Stomach (tissue), 9 donors: ENCODE measurements around the gene RSRP1. TPM values are rescaled to one million over a fixed set of nuclear protein-coding genes. Genes with fewer than 3 reads are reported as not detected.
A peak's percentile ranks its signal among the peaks of the same experiment; 100 is the strongest.

ENCODE experiments used
- DNase-seq, 2 donors: peaks; one replicate each; pipeline versions ENCODE4 v3.0.0 to v3.0.0-alpha.2; 2013 to 2019
- H3K27ac ChIP-seq, 5 donors: fragments of 200-600 bp in 4 of 5; sonication (generic) in 4 of 5; one replicate each; pipeline ENCODE4 v1.5.1; 2013 to 2019; ENCODE audit warnings: mild to moderate bottlenecking in 1 of 5, moderate library complexity in 1 of 5
- H3K27me3 ChIP-seq, 3 donors: fragments of 200-600 bp; sonication (generic); one replicate each; pipeline ENCODE4 v1.5.1; 2017 to 2019; ENCODE audit warnings: mixed run types in 1 of 3
- H3K36me3 ChIP-seq, 4 donors: fragments of 200-600 bp; sonication (generic); 1 replicate in 3 of 4; 2 replicates in 1 of 4; pipeline ENCODE4 v1.5.1; 2016 to 2019
- H3K4me1 ChIP-seq, 4 donors: fragments of 200-600 bp; sonication (generic); one replicate each; pipeline ENCODE4 v1.5.1; 2016 to 2019
- H3K4me3 ChIP-seq, 4 donors: fragments of 200-600 bp; sonication (generic) in 3 of 4; one replicate each; pipeline ENCODE4 v1.5.1; 2016 to 2019; ENCODE audit warnings: mild to moderate bottlenecking in 1 of 4
- H3K9me3 ChIP-seq, 4 donors: fragments of 200-600 bp; sonication (generic); one replicate each; pipeline ENCODE4 v1.5.1; 2016 to 2019
- EP300 ChIP-seq: sonication (generic); formaldehyde crosslinking; IDR thresholded peaks from one replicate; pipeline ENCODE4 v1.6.1; 2017; ENCODE audit warnings: antibody characterized with exemption
- POLR2A ChIP-seq, 4 donors: fragments of 450-650 bp; IDR thresholded peaks; one replicate each; pipeline ENCODE4 v1.6.1; 2016; ENCODE audit warnings: antibody characterized with exemption in 4 of 4, control low read depth in 2 of 4, mild to moderate bottlenecking in 1 of 4, moderate library complexity in 1 of 4
- POLR2AphosphoS5 ChIP-seq, 3 donors: sonication (generic); formaldehyde crosslinking; IDR thresholded peaks; one replicate each; pipeline ENCODE4 v1.6.1; 2016; ENCODE audit warnings: antibody characterized with exemption in 3 of 3
- WGBS, 5 donors: extraction: QIAGEN DNeasy Blood & Tissue Kit in 3 of 5; methylation state at CpG; one replicate each; pipeline versions ENCODE4 v1.1.5 to v1.1.7; 2013 to 2018; 5-methylcytosine and 5-hydroxymethylcytosine counted together
- intact Hi-C: fragments of 100-400 bp; cut with DNase I; formaldehyde crosslinking; loops from one replicate; pipeline ENCODE4 v1.15.1; 2023; ENCODE audit warnings: low total_unique reads
- polyA plus RNA-seq, 3 donors: library from polyadenylated mRNA; stranded (reverse); fragments of 200-250 nt; gene quantifications; one replicate each; pipeline ENCODE4 v1.2.3, GENCODE V29; 2013
- total RNA-seq, 5 donors: library from RNA; depleted of rRNA; stranded (reverse); fragments of >200 nt; gene quantifications; one replicate each; pipeline versions ENCODE4 v1.1.0 to v1.2.3, GENCODE V29; 2014 to 2016
- TF ChIP-seq, protein P1 (sequence below), 7 experiments: fragments of 450-650 bp in 4 of 7; fragments of 200-600 bp in 3 of 7; sonication (generic) in 3 of 7; IDR thresholded peaks; one replicate each; pipeline ENCODE4 v1.5.1; 2016 to 2019; ENCODE audit warnings: antibody characterized with exemption in 7 of 7, control low read depth in 2 of 7, mild to moderate bottlenecking in 1 of 7
- donor health status: healthy with polysubstance abuse.
- donor health status: Bipolar disorder and iron deficiency.
- donor health status: healthy.

Gene RSRP1
- total and polyA plus RNA-seq, 8 donors = 12.8 to 476 (median 151) TPM

DNA sequence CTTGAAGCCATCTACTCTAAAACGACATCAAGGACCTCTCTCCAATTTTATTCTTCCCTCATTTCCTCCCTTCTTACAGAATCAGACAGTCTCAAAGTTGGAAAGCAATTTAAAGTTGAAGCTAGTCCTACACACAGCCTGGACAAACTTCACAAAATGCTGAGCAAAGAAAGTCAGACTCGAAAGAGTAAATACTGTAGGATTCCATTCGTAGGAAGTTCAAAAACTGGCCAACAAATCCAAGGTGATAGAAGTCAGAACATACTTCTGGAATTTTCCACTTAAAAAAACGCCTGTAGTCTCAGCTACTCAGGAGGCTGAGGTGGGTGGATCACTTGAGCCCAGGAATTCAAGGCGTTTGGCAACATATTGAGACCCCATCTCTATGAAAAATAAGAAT lies 34.5 kb downstream of the RSRP1 start:
- H3K9me3 ChIP-seq = no peaks in the 10 kb centered on the region
- TF ChIP-seq, protein P1, sequence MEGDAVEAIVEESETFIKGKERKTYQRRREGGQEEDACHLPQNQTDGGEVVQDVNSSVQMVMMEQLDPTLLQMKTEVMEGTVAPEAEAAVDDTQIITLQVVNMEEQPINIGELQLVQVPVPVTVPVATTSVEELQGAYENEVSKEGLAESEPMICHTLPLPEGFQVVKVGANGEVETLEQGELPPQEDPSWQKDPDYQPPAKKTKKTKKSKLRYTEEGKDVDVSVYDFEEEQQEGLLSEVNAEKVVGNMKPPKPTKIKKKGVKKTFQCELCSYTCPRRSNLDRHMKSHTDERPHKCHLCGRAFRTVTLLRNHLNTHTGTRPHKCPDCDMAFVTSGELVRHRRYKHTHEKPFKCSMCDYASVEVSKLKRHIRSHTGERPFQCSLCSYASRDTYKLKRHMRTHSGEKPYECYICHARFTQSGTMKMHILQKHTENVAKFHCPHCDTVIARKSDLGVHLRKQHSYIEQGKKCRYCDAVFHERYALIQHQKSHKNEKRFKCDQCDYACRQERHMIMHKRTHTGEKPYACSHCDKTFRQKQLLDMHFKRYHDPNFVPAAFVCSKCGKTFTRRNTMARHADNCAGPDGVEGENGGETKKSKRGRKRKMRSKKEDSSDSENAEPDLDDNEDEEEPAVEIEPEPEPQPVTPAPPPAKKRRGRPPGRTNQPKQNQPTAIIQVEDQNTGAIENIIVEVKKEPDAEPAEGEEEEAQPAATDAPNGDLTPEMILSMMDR (IDR thresholded peaks at IDR 0.05) = no peak
- TF ChIP-seq POLR2AphosphoS5 (IDR thresholded peaks at IDR 0.05) = no peak
- no peak for TF ChIP-seq EP300
- TF ChIP-seq POLR2A (IDR thresholded peaks at IDR 0.05) = no peak
- intact Hi-C loops = no loop called here
- peaks cover 0 to 16% (median 0%) of the 10 kb centered on the region in 3 donors for H3K27me3 ChIP-seq
- 40 to 52% (median 47%) methylated on average over 5 of the region's 5 CpGs for WGBS, 5 donors
- no peaks in the 10 kb centered on the region for H3K36me3 ChIP-seq
- H3K4me3 ChIP-seq = no peak overlapping the region
- H3K4me1 ChIP-seq = no peaks in the 10 kb centered on the region
- no peak for DNase-seq
- no peak overlapping the region for H3K27ac ChIP-seq

DNA sequence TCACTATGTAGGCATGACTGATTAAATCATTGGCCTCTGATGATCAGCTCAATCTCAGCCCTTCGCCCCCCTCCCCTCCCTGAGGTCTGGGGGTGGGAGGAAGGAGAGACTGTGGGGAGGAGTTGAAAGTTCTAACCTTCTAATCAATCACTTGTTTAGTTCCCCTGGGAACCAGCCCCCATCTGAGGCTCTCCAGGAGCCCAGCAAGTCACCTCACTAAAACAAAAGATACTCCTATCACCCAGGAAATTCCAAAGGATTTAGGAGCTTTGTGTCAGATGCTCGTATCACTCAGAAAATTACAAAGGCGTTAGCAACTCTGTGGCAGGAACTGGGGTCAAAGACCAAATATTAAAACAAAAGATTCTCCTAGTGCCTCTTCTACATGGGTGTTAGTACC lies 36.5 kb downstream of the RSRP1 start:
- DNase-seq = peak in 1 of 2 donors; percentile 8
- no peaks in the 10 kb centered on the region for H3K4me1 ChIP-seq
- H3K4me3 ChIP-seq = no peak overlapping the region
- intact Hi-C loops = no loop called here
- no peaks in the 10 kb centered on the region for H3K36me3 ChIP-seq
- H3K9me3 ChIP-seq = no peaks in the 10 kb centered on the region
- 36 to 51% (median 39%) methylated on average over 3 of the region's 3 CpGs for WGBS, 5 donors
- no peak overlapping the region for H3K27ac ChIP-seq
- TF ChIP-seq, protein P1 (IDR thresholded peaks at IDR 0.05) = no peak
- TF ChIP-seq POLR2A (IDR thresholded peaks at IDR 0.05) = no peak
- TF ChIP-seq POLR2AphosphoS5 (IDR thresholded peaks at IDR 0.05) = no peak
- TF ChIP-seq EP300 = no peak
- peaks cover 0 to 16% (median 0%) of the 10 kb centered on the region in 3 donors for H3K27me3 ChIP-seq

DNA sequence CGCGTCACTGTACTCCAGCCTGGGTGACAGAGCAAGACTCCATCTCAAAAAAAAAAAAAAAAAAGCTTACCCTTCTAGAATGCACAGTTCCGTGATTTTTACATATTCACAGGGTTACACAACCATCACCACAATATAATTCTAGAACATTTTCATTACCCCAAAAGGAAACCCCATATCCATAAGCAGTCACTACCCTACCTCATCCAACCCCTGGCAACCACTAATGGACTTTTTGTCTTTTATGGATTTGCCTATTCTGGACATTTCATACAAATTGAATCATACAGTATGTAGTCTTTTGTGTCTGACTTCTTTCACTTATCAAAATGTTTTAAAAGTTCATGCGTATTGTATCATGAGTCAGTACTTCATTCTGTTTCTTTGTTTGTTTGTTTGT lies 37.7 kb downstream of the RSRP1 start:
- no peak for DNase-seq
- Histone ChIP-seq H3K9me3 (no peaks in the 10 kb centered on the region), H3K27ac (no peak overlapping the region), H3K27me3 (peaks cover 0 to 16% (median 0%) of the 10 kb centered on the region in 3 donors), H3K4me3 (no peak overlapping the region), H3K36me3 (no peaks in the 10 kb centered on the region), H3K4me1 (no peaks in the 10 kb centered on the region)
- 82 to 88% (median 86%) methylated on average over 4 of the region's 4 CpGs for WGBS, 5 donors
- intact Hi-C loops = loop anchor here (10.0 kb wide), 2 partner anchors 275 to 345 kb away; partner anchors contain the start of gene RUNX3
- TF ChIP-seq POLR2A (IDR thresholded peaks at IDR 0.05) = no peak

DNA sequence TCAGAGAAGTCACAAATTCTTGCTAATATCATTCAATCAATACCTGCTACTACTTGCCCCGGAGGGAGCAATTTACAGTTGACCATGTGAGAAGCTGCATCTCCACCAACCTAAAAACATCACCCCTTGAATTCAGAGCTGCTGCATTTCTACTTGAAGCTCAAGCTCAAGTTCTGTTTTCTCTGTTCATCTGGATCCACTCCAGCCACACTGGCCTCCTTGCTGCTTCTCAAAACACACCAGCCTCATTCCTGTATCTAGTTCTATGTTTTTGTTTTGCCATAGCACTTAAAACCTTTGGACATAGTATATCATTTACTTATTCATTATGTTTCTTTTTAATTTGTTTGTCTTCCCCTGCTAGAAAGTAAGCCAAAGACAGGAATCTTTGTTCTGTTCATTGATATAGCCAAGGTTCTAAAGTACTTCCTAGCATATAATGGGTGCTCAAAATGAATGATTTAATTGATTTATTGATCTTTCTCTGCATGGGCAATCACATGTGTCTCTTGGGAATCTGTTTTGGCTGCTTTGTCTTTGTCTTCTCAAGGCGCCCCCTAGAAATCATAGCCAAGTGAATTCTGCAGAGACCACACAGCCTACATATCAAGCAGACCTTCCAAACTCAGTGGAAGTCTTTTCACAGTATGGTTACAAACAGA lies 38.6 kb downstream of the RSRP1 start:
- H3K27me3 ChIP-seq = peaks cover 0 to 16% (median 0%) of the 10 kb centered on the region in 3 donors
- no peaks in the 10 kb centered on the region for H3K4me1 ChIP-seq
- no peak overlapping the region for H3K4me3 ChIP-seq
- WGBS, 5 donors = 54 to 75% (median 71%) methylated on average over 2 of the region's 2 CpGs
- no peak overlapping the region for H3K27ac ChIP-seq
- no peaks in the 10 kb centered on the region for H3K36me3 ChIP-seq
- intact Hi-C loops = loop anchor here (10.0 kb wide), 2 partner anchors 274 to 344 kb away; partner anchors contain the start of gene RUNX3
- H3K9me3 ChIP-seq = no peaks in the 10 kb centered on the region
- DNase-seq = no peak
- TF ChIP-seq POLR2A (IDR thresholded peaks at IDR 0.05) (no peak), POLR2AphosphoS5 (IDR thresholded peaks at IDR 0.05) (no peak), EP300 (no peak)
- TF ChIP-seq, protein P1 (IDR thresholded peaks at IDR 0.05) = no peak

DNA sequence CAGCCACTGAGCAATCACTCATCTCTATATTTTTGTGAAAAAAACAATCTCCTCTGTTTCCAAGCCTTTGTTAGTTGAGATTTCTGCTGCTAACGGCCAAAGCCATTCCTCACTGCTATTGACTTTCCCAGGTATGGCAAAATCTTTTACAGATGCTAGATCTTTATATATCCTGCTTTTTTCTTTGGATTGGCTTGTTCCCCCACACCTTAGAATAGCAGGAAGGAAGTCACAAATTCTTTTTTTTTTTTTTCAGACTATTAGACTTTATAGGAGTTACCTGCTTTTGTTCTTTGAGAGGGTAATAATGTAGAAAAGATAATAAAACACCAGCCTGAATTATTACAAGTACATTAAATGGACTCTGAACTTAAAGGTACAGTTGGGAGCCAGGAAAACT lies 39.2 kb downstream of the RSRP1 start:
- Histone ChIP-seq H3K9me3 (no peaks in the 10 kb centered on the region), H3K4me3 (no peak overlapping the region), H3K27ac (no peak overlapping the region), H3K27me3 (peaks cover 0 to 16% (median 0%) of the 10 kb centered on the region in 3 donors), H3K4me1 (no peaks in the 10 kb centered on the region), H3K36me3 (no peaks in the 10 kb centered on the region)
- TF ChIP-seq, protein P1 (IDR thresholded peaks at IDR 0.05) = no peak
- WGBS, 5 donors = 71 to 79% (median 73%) methylated on average over 1 of the region's 1 CpG
- intact Hi-C loops = loop anchor here (10.0 kb wide), 2 partner anchors 273 to 343 kb away; partner anchors contain the start of gene RUNX3
- no peak for DNase-seq
